HG02973 (cell line): Measurements from ENCODE around the gene VWCE.

Source experiments
- ATAC-seq: cut with Tn5 transposase; IDR thresholded peaks from one replicate; pipeline ENCODE4 v1.9.1; 2021; ENCODE audit warnings: moderate library complexity; ENCODE audit not compliant: unreplicated experiment

The VWCE gene

GRCh38 chr11:61331651-61332050, 36.5 kb upstream of the VWCE start:
- ATAC-seq: no peak

- no peak for ATAC-seq
Observed at GRCh38 chr11:61329871-61330270, 34.8 kb upstream of the VWCE start.

- ATAC-seq: no peak
Observed at GRCh38 chr11:61328351-61328750, 33.2 kb upstream of the VWCE start.

- no peak for ATAC-seq
Observed at GRCh38 chr11:61327669-61328071, 32.6 kb upstream of the VWCE start.

- no peak for ATAC-seq
Observed at GRCh38 chr11:61325649-61326414, 30.7 kb upstream of the VWCE start.

GRCh38 chr11:61315260-61315659, 20.1 kb upstream of the VWCE start:
- no peak for ATAC-seq

GRCh38 chr11:61310749-61311148, 15.6 kb upstream of the VWCE start:
- no peak for ATAC-seq

GRCh38 chr11:61309739-61310138, 14.6 kb upstream of the VWCE start:
- ATAC-seq: no peak

GRCh38 chr11:61309141-61309540, 14.0 kb upstream of the VWCE start:
- no peak for ATAC-seq

GRCh38 chr11:61307354-61307753, 12.2 kb upstream of the VWCE start:
- ATAC-seq: no peak

GRCh38 chr11:61306221-61306620, 11.1 kb upstream of the VWCE start:
- ATAC-seq: no peak

- ATAC-seq: no peak
Observed at GRCh38 chr11:61305417-61305816, 10.3 kb upstream of the VWCE start.

GRCh38 chr11:61303725-61304124, 8.6 kb upstream of the VWCE start:
- no peak for ATAC-seq

- no peak for ATAC-seq
Observed at GRCh38 chr11:61302550-61302949, 7.4 kb upstream of the VWCE start.

- no peak for ATAC-seq
Observed at GRCh38 chr11:61298663-61299244, 3.6 kb upstream of the VWCE start.

- no peak for ATAC-seq
Observed at GRCh38 chr11:61297746-61298145, 2.6 kb upstream of the VWCE start.

- no peak for ATAC-seq
Observed at GRCh38 chr11:61297341-61297740, 2.2 kb upstream of the VWCE start.

- no peak for ATAC-seq
Observed at GRCh38 chr11:61295596-61295926, 445 bp upstream of the VWCE start.

- peak; percentile 26 for ATAC-seq
Observed at GRCh38 chr11:61293867-61294716, 1.0 kb downstream of the VWCE start.

- ATAC-seq: no peak
Observed at GRCh38 chr11:61292356-61292755, 2.8 kb downstream of the VWCE start.

GRCh38 chr11:61290905-61291690, 4.0 kb downstream of the VWCE start:
- ATAC-seq: no peak
